DND-41 (cell line): ENCODE measurements around the gene CELF1.

Experiments used
- EZH2 ChIP-seq: IDR thresholded peaks from 3 replicates; pipeline ENCODE4 v1.6.1; 2012; ENCODE audit warnings: borderline replicate concordance, low read depth, mild to moderate bottlenecking, moderate library complexity, low read length, inconsistent platforms; ENCODE audit not compliant: severe bottlenecking
- TF ChIP-seq, protein P1 (sequence below): IDR thresholded peaks from 2 replicates; pipeline ENCODE4 v1.5.1; 2012; ENCODE audit warnings: borderline replicate concordance, low read length, moderate library complexity, mild to moderate bottlenecking; ENCODE audit not compliant: poor library complexity, severe bottlenecking; ENCODE audit errors: extremely low read depth

DNA sequence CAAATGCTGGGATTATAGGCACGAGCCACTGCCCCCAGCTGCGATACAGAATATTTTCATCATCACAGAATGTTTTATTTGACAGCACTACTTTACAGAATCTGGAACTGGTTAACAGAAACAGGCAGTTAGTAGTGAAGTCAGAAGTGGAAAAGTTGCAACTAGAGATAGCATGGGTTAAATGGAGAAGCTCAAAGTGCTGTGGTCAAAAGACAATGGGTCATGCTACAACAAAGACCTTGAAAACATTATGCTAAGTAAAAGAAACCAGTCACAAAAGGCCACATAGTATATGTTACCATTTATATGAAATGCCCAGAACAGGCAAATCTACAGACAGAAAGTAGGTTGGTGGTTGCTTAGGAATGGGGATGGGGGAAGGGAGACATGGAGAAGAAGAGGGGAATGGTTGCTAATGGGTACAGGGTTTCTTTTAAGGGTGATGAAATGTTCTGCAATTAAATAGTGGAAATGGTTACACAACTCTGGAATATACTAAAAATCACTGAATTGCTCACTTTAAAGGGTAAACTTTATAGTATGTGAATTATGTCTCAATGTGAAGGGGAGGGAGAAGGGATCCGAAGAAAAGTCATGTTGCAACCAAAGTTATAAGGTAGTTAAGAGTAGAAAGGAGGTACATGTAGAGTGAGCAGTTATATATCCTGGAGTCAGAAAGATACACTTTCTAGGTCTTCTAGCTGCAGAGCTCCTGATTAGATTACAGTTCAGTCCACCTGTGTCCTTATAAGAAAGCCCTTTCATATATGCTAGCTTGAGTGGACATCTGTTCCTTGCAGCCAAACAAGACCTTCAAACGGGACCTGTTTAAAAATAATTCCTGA is 57.7 kb downstream of the CELF1 start:
- no peak for TF ChIP-seq EZH2
- TF ChIP-seq, protein P1, sequence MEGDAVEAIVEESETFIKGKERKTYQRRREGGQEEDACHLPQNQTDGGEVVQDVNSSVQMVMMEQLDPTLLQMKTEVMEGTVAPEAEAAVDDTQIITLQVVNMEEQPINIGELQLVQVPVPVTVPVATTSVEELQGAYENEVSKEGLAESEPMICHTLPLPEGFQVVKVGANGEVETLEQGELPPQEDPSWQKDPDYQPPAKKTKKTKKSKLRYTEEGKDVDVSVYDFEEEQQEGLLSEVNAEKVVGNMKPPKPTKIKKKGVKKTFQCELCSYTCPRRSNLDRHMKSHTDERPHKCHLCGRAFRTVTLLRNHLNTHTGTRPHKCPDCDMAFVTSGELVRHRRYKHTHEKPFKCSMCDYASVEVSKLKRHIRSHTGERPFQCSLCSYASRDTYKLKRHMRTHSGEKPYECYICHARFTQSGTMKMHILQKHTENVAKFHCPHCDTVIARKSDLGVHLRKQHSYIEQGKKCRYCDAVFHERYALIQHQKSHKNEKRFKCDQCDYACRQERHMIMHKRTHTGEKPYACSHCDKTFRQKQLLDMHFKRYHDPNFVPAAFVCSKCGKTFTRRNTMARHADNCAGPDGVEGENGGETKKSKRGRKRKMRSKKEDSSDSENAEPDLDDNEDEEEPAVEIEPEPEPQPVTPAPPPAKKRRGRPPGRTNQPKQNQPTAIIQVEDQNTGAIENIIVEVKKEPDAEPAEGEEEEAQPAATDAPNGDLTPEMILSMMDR: no peak
